Measurements from ENCODE around the gene EZR. TPM values are rescaled to one million over a fixed set of nuclear protein-coding genes. Genes with fewer than 3 reads are reported as not detected.

Gene EZR
- total RNA-seq, 2 experiments from 2014 or later = 268 to 415 TPM

DNA sequence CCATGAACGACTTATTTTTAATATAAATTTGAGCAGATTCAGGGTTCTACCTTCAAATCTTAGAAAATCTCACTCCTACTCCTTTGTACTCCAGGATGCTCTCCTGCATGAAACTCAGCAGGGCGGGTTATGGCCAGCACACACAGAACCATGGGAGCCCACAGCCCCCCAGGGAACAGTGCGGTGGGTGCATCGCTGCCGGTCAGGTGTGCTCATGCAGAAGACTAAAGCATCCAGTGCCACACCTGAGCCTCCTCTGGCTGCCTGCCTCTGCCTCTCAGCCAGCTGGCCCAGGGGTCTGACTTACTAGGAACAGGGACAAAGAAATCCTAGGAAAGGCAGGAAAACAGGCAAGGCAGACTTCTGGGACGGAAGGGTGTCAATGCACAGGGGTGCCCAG is 31.8 kb downstream of the EZR start:
- no peak overlapping the region for H3K4me3 ChIP-seq (ENCODE audit: low read depth, low read length, poor library complexity, severe bottlenecking)
- no peaks in the 10 kb centered on the region for H3K9me2 ChIP-seq (ENCODE audit: insufficient read depth, low read length)
- H3K79me2 ChIP-seq (ENCODE audit: insufficient read depth, low read depth, low read length) = peaks cover 66% of the 10 kb centered on the region
- no peak overlapping the region for H3K4me2 ChIP-seq (ENCODE audit: low read length)
- no peaks in the 10 kb centered on the region for H3K9me3 ChIP-seq (ENCODE audit: low read length)
- no peak overlapping the region for H3K27ac ChIP-seq (ENCODE audit: low read depth, low read length, poor library complexity, severe bottlenecking)
- no peak overlapping the region for H2AFZ ChIP-seq (ENCODE audit: low read length)
- no peak for DNase-seq (ENCODE audit: low spot score)
- intact Hi-C loops (cut with micrococcal nuclease; ENCODE audit: unreplicated experiment) = no loop called here
- peaks cover 38% of the 10 kb centered on the region for H3K4me1 ChIP-seq (ENCODE audit: insufficient read depth, low read length, poor library complexity, severe bottlenecking)
- no TSS peak for BruUV-seq (replicated peaks)
- CTCF ChIA-PET (ENCODE audit: unreplicated experiment) = no interaction called here
- POLR2A ChIA-PET = no interaction called here
- peaks cover 97% of the 10 kb centered on the region for H3K36me3 ChIP-seq (ENCODE audit: insufficient read depth, low read length)
- TF ChIP-seq, protein P1, sequence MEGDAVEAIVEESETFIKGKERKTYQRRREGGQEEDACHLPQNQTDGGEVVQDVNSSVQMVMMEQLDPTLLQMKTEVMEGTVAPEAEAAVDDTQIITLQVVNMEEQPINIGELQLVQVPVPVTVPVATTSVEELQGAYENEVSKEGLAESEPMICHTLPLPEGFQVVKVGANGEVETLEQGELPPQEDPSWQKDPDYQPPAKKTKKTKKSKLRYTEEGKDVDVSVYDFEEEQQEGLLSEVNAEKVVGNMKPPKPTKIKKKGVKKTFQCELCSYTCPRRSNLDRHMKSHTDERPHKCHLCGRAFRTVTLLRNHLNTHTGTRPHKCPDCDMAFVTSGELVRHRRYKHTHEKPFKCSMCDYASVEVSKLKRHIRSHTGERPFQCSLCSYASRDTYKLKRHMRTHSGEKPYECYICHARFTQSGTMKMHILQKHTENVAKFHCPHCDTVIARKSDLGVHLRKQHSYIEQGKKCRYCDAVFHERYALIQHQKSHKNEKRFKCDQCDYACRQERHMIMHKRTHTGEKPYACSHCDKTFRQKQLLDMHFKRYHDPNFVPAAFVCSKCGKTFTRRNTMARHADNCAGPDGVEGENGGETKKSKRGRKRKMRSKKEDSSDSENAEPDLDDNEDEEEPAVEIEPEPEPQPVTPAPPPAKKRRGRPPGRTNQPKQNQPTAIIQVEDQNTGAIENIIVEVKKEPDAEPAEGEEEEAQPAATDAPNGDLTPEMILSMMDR (conservative IDR thresholded peaks at IDR 0.05; ENCODE audit: low read length) = no peak
- TF ChIP-seq EZH2phosphoT487 (IDR thresholded peaks at IDR 0.05; ENCODE audit: borderline replicate concordance, low read depth, low read length) = no peak
- H4K20me1 ChIP-seq (ENCODE audit: insufficient read depth, low read length) = peaks cover 41% of the 10 kb centered on the region

DNA sequence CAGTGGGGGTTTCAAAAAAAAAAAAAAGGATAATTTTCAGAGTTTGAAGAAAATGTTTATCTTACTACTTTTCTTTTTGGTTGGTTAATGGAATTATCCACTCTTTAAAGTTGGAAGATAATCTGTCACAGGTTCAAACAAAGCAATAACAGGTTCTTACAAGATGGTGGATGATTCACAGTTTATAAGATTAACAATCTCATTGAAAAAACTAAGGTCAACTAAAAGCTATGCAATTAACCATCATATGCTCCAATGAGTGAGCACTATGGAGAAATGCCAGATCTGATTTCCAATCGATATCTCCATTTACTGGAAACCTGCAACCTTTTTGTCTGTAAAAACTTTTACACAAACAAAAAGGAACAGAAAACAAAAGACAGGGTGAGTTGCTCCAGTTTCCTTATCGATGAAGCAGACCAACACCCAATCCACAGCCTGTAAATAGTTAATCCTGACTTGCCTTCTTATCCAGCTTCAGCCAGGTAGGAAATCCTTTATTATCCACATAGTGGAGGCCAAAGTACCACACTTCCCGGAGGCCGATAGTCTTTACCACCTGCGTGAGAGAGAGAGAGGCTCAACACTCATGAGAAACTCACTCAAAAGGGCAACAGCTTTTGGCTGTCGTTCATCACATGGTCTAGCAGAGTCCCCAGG is 32.4 kb downstream of the EZR start:
- H3K36me3 ChIP-seq (ENCODE audit: insufficient read depth, low read length) = peaks cover 97% of the 10 kb centered on the region
- TSS peak; percentile 55 for BruUV-seq (replicated peaks)
- H2AFZ ChIP-seq (ENCODE audit: low read length) = no peak overlapping the region
- ChIA-PET POLR2A (interaction anchor here (0.7 to 1.6 kb wide), 3 partner anchors 11 to 25 kb away, joined by 3 read pairs; no protein-coding TSS in a partner anchor), CTCF (ENCODE audit: unreplicated experiment) (no interaction called here)
- TF ChIP-seq, protein P1 (conservative IDR thresholded peaks at IDR 0.05; ENCODE audit: low read length) = no peak
- no peak for TF ChIP-seq EZH2phosphoT487 (IDR thresholded peaks at IDR 0.05; ENCODE audit: borderline replicate concordance, low read depth, low read length)
- H3K4me3 ChIP-seq (ENCODE audit: low read depth, low read length, poor library complexity, severe bottlenecking) = no peak overlapping the region
- H4K20me1 ChIP-seq (ENCODE audit: insufficient read depth, low read length) = peaks cover 35% of the 10 kb centered on the region
- H3K4me1 ChIP-seq (ENCODE audit: insufficient read depth, low read length, poor library complexity, severe bottlenecking) = peaks cover 32% of the 10 kb centered on the region
- H3K79me2 ChIP-seq (ENCODE audit: insufficient read depth, low read depth, low read length) = peaks cover 60% of the 10 kb centered on the region
- H3K9me2 ChIP-seq (ENCODE audit: insufficient read depth, low read length) = no peaks in the 10 kb centered on the region
- intact Hi-C loops (cut with micrococcal nuclease; ENCODE audit: unreplicated experiment) = no loop called here
- no peak overlapping the region for H3K27ac ChIP-seq (ENCODE audit: low read depth, low read length, poor library complexity, severe bottlenecking)
- no peaks in the 10 kb centered on the region for H3K9me3 ChIP-seq (ENCODE audit: low read length)
- DNase-seq (ENCODE audit: low spot score) = no peak
- H3K4me2 ChIP-seq (ENCODE audit: low read length) = no peak overlapping the region

DNA sequence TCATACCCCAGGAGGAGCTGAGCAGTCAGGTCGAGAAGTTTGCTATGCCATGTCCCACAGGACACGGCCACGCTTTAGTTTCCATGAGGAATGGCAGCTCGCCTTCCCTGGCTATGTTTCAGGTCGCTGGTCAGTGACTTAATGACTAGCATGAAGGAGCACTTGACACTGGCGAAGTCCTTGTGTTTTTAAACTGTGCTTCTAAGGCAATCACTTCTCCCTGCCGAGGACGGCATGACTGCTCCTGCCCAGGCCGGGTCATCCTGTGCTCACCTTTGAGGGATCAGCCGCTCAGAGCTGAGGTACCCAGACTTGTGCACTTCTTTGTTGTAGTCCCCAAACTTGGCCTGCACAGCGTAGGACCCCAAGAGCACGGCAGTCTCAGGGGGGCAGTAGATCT is 34.1 kb downstream of the EZR start:
- ChIA-PET CTCF (ENCODE audit: unreplicated experiment) (interaction anchor here (1.0 kb wide), 1 partner anchor 27 kb away, joined by 4 read pairs; no protein-coding TSS in a partner anchor), POLR2A (interaction anchor here (0.5 to 1.6 kb wide), 2 partner anchors 27 to 41 kb away, joined by 3 to 4 read pairs; no protein-coding TSS in a partner anchor)
- TF ChIP-seq, protein P1 (conservative IDR thresholded peaks at IDR 0.05; ENCODE audit: low read length) = no peak
- no peak for TF ChIP-seq EZH2phosphoT487 (IDR thresholded peaks at IDR 0.05; ENCODE audit: borderline replicate concordance, low read depth, low read length)
- DNase-seq (ENCODE audit: low spot score) = no peak
- no peak overlapping the region for H3K4me3 ChIP-seq (ENCODE audit: low read depth, low read length, poor library complexity, severe bottlenecking)
- no peak overlapping the region for H3K27ac ChIP-seq (ENCODE audit: low read depth, low read length, poor library complexity, severe bottlenecking)
- H4K20me1 ChIP-seq (ENCODE audit: insufficient read depth, low read length) = peaks cover 27% of the 10 kb centered on the region
- H3K9me3 ChIP-seq (ENCODE audit: low read length) = no peaks in the 10 kb centered on the region
- intact Hi-C loops (cut with micrococcal nuclease; ENCODE audit: unreplicated experiment) = no loop called here
- H2AFZ ChIP-seq (ENCODE audit: low read length) = no peak overlapping the region
- H3K9me2 ChIP-seq (ENCODE audit: insufficient read depth, low read length) = no peaks in the 10 kb centered on the region
- peaks cover 100% of the 10 kb centered on the region for H3K36me3 ChIP-seq (ENCODE audit: insufficient read depth, low read length)
- H3K4me2 ChIP-seq (ENCODE audit: low read length) = no peak overlapping the region
- H3K79me2 ChIP-seq (ENCODE audit: insufficient read depth, low read depth, low read length) = peaks cover 52% of the 10 kb centered on the region
- no TSS peak for BruUV-seq (replicated peaks)
- H3K4me1 ChIP-seq (ENCODE audit: insufficient read depth, low read length, poor library complexity, severe bottlenecking) = peaks cover 14% of the 10 kb centered on the region

Data from OCI-LY7 (cell line).